Panc1 (cell line): Measurements from ENCODE around the gene FBLN2.

Experiments used
- CTCF ChIP-seq: fragments of 450-650 bp; IDR thresholded peaks from 2 replicates; pipeline ENCODE4 v1.5.1; 2017; ENCODE audit warnings: mild to moderate bottlenecking
- POLR2AphosphoS5 ChIP-seq: IDR thresholded peaks from 2 replicates; pipeline ENCODE4 v1.6.1; 2012; ENCODE audit warnings: mild to moderate bottlenecking, low read depth, low read length, moderate library complexity
- REST ChIP-seq, 2 experiments: IDR thresholded peaks; 2 replicates each; pipeline ENCODE4 v1.6.1; 2011 to 2012; ENCODE audit warnings: low read depth in 2 of 2, control low read depth in 1 of 2, low read length in 1 of 2, mild to moderate bottlenecking in 1 of 2, moderate library complexity in 1 of 2; ENCODE audit not compliant: insufficient read depth in 1 of 2
- SIN3A ChIP-seq: IDR thresholded peaks from 2 replicates; pipeline ENCODE4 v1.6.1; 2012; ENCODE audit warnings: low read depth, mild to moderate bottlenecking, low read length, moderate library complexity, borderline replicate concordance; ENCODE audit not compliant: insufficient read depth
- TCF7L2 ChIP-seq: IDR thresholded peaks from 2 replicates; pipeline ENCODE4 v1.6.1; 2011; ENCODE audit warnings: mild to moderate bottlenecking, low read depth, low read length, inconsistent platforms

GRCh38 chr3:13557417-13557816, 8.5 kb downstream of the FBLN2 start:
- TF ChIP-seq REST (IDR thresholded peaks at IDR 0.05; ENCODE audit: insufficient read depth in 1 of 2, low read depth in 2 of 2, low read length in 1 of 2), result no peak
- TF ChIP-seq CTCF, result no peak
- TF ChIP-seq POLR2AphosphoS5, result no peak
- TF ChIP-seq TCF7L2, result no peak
- no peak for TF ChIP-seq SIN3A
